BJ (cell line): Measurements from ENCODE around the gene PRSS33. TPM values are rescaled to one million over a fixed set of nuclear protein-coding genes. Genes with fewer than 3 reads are reported as not detected.

Experiments used
- CTCF ChIA-PET: fragments of 350-600 bp; formaldehyde crosslinking; extraction: SDS; loops from one replicate; lab custom pipeline; 2021; ENCODE audit warnings: antibody characterized with exemption, inconsistent platforms; lab: Yijun Ruan, JAX
- POLR2A ChIA-PET: fragments of 300-600 bp; sonication (Branson Sonifier 250); formaldehyde crosslinking; extraction: SDS; loops from one replicate; lab custom pipeline; 2021; ENCODE audit warnings: antibody characterized with exemption; lab: Charles Lee
- DNase-seq: peaks from one replicate; pipeline ENCODE4 v3.0.0-alpha.2; 2011; ENCODE audit warnings: low read depth
- H3K27me3 ChIP-seq: 2 replicates; pipeline ENCODE4 v1.6.0; 2011; ENCODE audit warnings: low read length; ENCODE audit not compliant: control insufficient read depth, insufficient read depth
- H3K36me3 ChIP-seq: 2 replicates; pipeline ENCODE4 v1.5.1; 2011; ENCODE audit warnings: low read length; ENCODE audit not compliant: control insufficient read depth, insufficient read depth
- H3K4me3 ChIP-seq: 2 replicates; pipeline ENCODE4 v1.5.1; 2011; ENCODE audit warnings: low read depth, mild to moderate bottlenecking, control low read depth, low read length
- CTCF ChIP-seq: IDR thresholded peaks from 2 replicates; pipeline ENCODE4 v1.5.1; 2011; ENCODE audit warnings: low read depth, mild to moderate bottlenecking, control low read depth, inconsistent platforms, low read length, moderate library complexity; ENCODE audit not compliant: insufficient read depth
- polyA plus RNA-seq: library from polyadenylated mRNA; depleted of rRNA; stranded (reverse); fragments of >200 nt; gene quantifications from 2 replicates; pipeline ENCODE4 v1.2.3, GENCODE V29; 2011

PRSS33 gene
- polyA plus RNA-seq, 1 experiment, result not detected

DNA sequence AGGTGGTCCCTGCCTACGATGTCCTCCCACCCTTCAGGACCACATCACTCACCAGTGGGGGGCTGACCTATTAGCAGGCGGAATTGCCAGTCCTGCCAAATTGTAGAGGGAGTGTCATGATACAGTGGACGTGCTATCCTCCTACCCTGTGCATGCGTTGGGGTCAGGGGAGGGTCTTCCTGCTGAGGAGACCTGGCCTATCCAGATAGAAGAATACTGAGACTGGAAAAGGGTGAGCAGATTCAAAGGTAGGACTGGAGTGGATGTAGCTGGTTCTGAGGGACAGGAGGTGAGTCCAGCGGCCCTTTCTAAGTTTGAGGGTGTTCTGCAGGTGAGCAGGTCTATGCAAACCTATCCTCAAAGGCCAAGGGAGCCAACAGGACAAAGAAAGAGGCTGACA is 18.9 kb upstream of the PRSS33 start:
- H3K4me3 ChIP-seq, result no peak overlapping the region
- POLR2A ChIA-PET, result no interaction called here
- TF ChIP-seq CTCF, result no peak
- no peaks in the 10 kb centered on the region for H3K36me3 ChIP-seq
- CTCF ChIA-PET, result no interaction called here
- peaks cover 9% of the 10 kb centered on the region for H3K27me3 ChIP-seq
- DNase-seq, result no peak

GRCh38 chr16:2804728-2805127 is 17.4 kb upstream of the PRSS33 start:
- no peak for DNase-seq
- no peak for TF ChIP-seq CTCF
- Histone ChIP-seq H3K4me3 (no peak overlapping the region), H3K27me3 (peaks cover 6% of the 10 kb centered on the region), H3K36me3 (no peaks in the 10 kb centered on the region)
- ChIA-PET CTCF (no interaction called here), POLR2A (no interaction called here)

GRCh38 chr16:2803545-2804195 is 16.3 kb upstream of the PRSS33 start:
- Histone ChIP-seq H3K36me3 (no peaks in the 10 kb centered on the region), H3K4me3 (no peak overlapping the region), H3K27me3 (peaks cover 8% of the 10 kb centered on the region)
- POLR2A ChIA-PET, result no interaction called here
- DNase-seq, result no peak
- CTCF ChIA-PET, result no interaction called here
- no peak for TF ChIP-seq CTCF

- DNase-seq, result no peak
- H3K4me3 ChIP-seq, result no peak overlapping the region
- no peaks in the 10 kb centered on the region for H3K36me3 ChIP-seq
- TF ChIP-seq CTCF, result no peak
- POLR2A ChIA-PET, result no interaction called here
- H3K27me3 ChIP-seq, result peaks cover 4% of the 10 kb centered on the region; the same call in 1 of the 2 replicates
- CTCF ChIA-PET, result interaction anchor here (1.1 kb wide), 1 partner anchor 20 kb away, joined by 3 read pairs; no protein-coding TSS in a partner anchor
These were observed 12.5 kb upstream of the PRSS33 start for GRCh38 chr16:2799859-2800226.

- CTCF ChIA-PET, result no interaction called here
These were observed 12.0 kb upstream of the PRSS33 start for GRCh38 chr16:2799205-2799858.

More at GRCh38 chr16:2799205-2799858, 12.0 kb upstream of the PRSS33 start:
- no peak for TF ChIP-seq CTCF
- DNase-seq, result no peak
- peaks cover 4% of the 10 kb centered on the region; the same call in 1 of the 2 replicates for H3K27me3 ChIP-seq
- POLR2A ChIA-PET, result no interaction called here
- no peaks in the 10 kb centered on the region for H3K36me3 ChIP-seq
- H3K4me3 ChIP-seq, result no peak overlapping the region
